H9 (cell line): ENCODE results near the gene SNX7. TPM values are rescaled to one million over a fixed set of nuclear protein-coding genes. Genes with fewer than 3 reads are reported as not detected.

Source experiments
- DNase-seq: peaks from one replicate; pipeline ENCODE4 v3.0.0-alpha.2; 2017
- H2AFZ ChIP-seq: one replicate; pipeline ENCODE4 v1.6.1; 2013; ENCODE audit warnings: mild to moderate bottlenecking, low read length, control low read depth, moderate library complexity
- H2AK5ac ChIP-seq: 2 replicates; pipeline ENCODE4 v1.6.1; 2013; ENCODE audit warnings: low read length, control low read depth, mixed read lengths; ENCODE audit not compliant: insufficient read length
- H2BK120ac ChIP-seq: one replicate; pipeline ENCODE4 v1.6.1; 2013; ENCODE audit warnings: low read depth, mild to moderate bottlenecking, low read length, control low read depth, inconsistent platforms; ENCODE audit not compliant: poor library complexity, severe bottlenecking
- H2BK12ac ChIP-seq: 2 replicates; pipeline ENCODE4 v1.6.1; 2013; ENCODE audit warnings: low read length, control low read depth, mixed read lengths, low read depth; ENCODE audit not compliant: insufficient read length
- H2BK15ac ChIP-seq: 2 replicates; pipeline ENCODE4 v1.6.1; 2013; ENCODE audit warnings: low read depth, low read length, control low read depth
- H2BK20ac ChIP-seq: one replicate; pipeline ENCODE4 v1.6.1; 2013; ENCODE audit warnings: low read depth, mild to moderate bottlenecking, low read length, control low read depth, inconsistent platforms; ENCODE audit not compliant: poor library complexity, severe bottlenecking
- H2BK5ac ChIP-seq: 2 replicates; pipeline ENCODE4 v1.6.1; 2013; ENCODE audit warnings: low read length, control low read depth, mixed read lengths; ENCODE audit not compliant: insufficient read length
- H3K14ac ChIP-seq: 2 replicates; pipeline ENCODE4 v1.6.1; 2013; ENCODE audit warnings: low read length, control low read depth; ENCODE audit not compliant: insufficient read depth
- H3K18ac ChIP-seq: 2 replicates; pipeline ENCODE4 v1.6.1; 2013; ENCODE audit warnings: low read depth, mild to moderate bottlenecking, mixed read lengths, low read length, control low read depth; ENCODE audit not compliant: insufficient read length
- H3K23ac ChIP-seq: 2 replicates; pipeline ENCODE4 v1.6.1; 2013; ENCODE audit warnings: low read length, control low read depth, mixed read lengths, low read depth; ENCODE audit not compliant: insufficient read length
- H3K23me2 ChIP-seq: 2 replicates; pipeline ENCODE4 v1.6.1; 2013; ENCODE audit warnings: low read depth, mild to moderate bottlenecking, mixed read lengths, low read length, control low read depth; ENCODE audit not compliant: insufficient read length, poor library complexity, severe bottlenecking
- H3K27ac ChIP-seq: 2 replicates; pipeline ENCODE4 v1.5.1; 2013; ENCODE audit warnings: low read length, control low read depth, mixed read lengths, low read depth; ENCODE audit not compliant: insufficient read length
- H3K27me3 ChIP-seq: 2 replicates; pipeline ENCODE4 v1.6.1; 2013; ENCODE audit warnings: low read length, control low read depth, inconsistent platforms; ENCODE audit not compliant: insufficient read depth
- H3K4ac ChIP-seq: 2 replicates; pipeline ENCODE4 v1.6.1; 2013; ENCODE audit warnings: low read depth, mild to moderate bottlenecking, control low read depth, inconsistent platforms, low read length, moderate library complexity
- H3K4me1 ChIP-seq: 2 replicates; pipeline ENCODE4 v1.6.1; 2013; ENCODE audit warnings: low read length, control low read depth, inconsistent platforms; ENCODE audit not compliant: insufficient read depth
- H3K4me2 ChIP-seq: 2 replicates; pipeline ENCODE4 v1.6.1; 2013; ENCODE audit warnings: low read length, control low read depth, mixed read lengths; ENCODE audit not compliant: insufficient read length, insufficient read depth
- H3K56ac ChIP-seq: 2 replicates; pipeline ENCODE4 v1.6.1; 2013; ENCODE audit warnings: low read depth, mild to moderate bottlenecking, mixed read lengths, low read length, control low read depth; ENCODE audit not compliant: insufficient read length
- H3K79me1 ChIP-seq: 2 replicates; pipeline ENCODE4 v1.6.1; 2013; ENCODE audit warnings: low read depth, mild to moderate bottlenecking, moderate library complexity, low read length, control low read depth, inconsistent platforms; ENCODE audit not compliant: insufficient read depth, poor library complexity, severe bottlenecking
- H3K79me2 ChIP-seq: 2 replicates; pipeline ENCODE4 v1.6.1; 2013; ENCODE audit warnings: low read length, control low read depth, inconsistent platforms; ENCODE audit not compliant: insufficient read depth
- H3K9ac ChIP-seq: 2 replicates; pipeline ENCODE4 v1.6.1; 2013; ENCODE audit warnings: low read length, control low read depth, mixed read lengths; ENCODE audit not compliant: insufficient read length; ENCODE audit errors: extremely low read depth
- H3K9me3 ChIP-seq: one replicate; pipeline ENCODE4 v1.6.1; 2013; ENCODE audit warnings: low read depth, low read length, inconsistent platforms; ENCODE audit not compliant: control insufficient read depth
- H3T11ph ChIP-seq: one replicate; pipeline ENCODE4 v1.6.1; 2013; ENCODE audit warnings: mild to moderate bottlenecking, low read length, control low read depth, inconsistent platforms
- H4K20me1 ChIP-seq: one replicate; pipeline ENCODE4 v1.6.1; 2013; ENCODE audit not compliant: control insufficient read depth, insufficient read length, insufficient read depth
- H4K5ac ChIP-seq: 2 replicates; pipeline ENCODE4 v1.6.1; 2013; ENCODE audit warnings: low read depth, mild to moderate bottlenecking, mixed read lengths, low read length, control low read depth; ENCODE audit not compliant: insufficient read length
- H4K8ac ChIP-seq: replicated peaks from 2 replicates; pipeline ENCODE4 v1.6.1; 2013; ENCODE audit warnings: low read length, control low read depth, mixed read lengths, low read depth; ENCODE audit not compliant: insufficient read length
- H4K91ac ChIP-seq: 2 replicates; pipeline ENCODE4 v1.6.1; 2013; ENCODE audit warnings: low read depth, mild to moderate bottlenecking, moderate library complexity, mixed read lengths, low read length, control low read depth; ENCODE audit not compliant: insufficient read length
- H3K27ac Mint-ChIP-seq, 3 experiments: 2 replicates in 2 of 3; 3 replicates in 1 of 3; pipeline ENCODE4 v1.8.0; 2020 to 2021; ENCODE audit warnings: mixed read lengths in 3 of 3, mild to moderate bottlenecking in 1 of 3, moderate library complexity in 1 of 3
- H3K27me3 Mint-ChIP-seq: 2 replicates; pipeline ENCODE4 v1.8.0; 2021; ENCODE audit warnings: low read depth, mild to moderate bottlenecking, moderate library complexity, mixed read lengths
- H3K36me3 Mint-ChIP-seq, 3 experiments: 2 replicates in 2 of 3; 3 replicates in 1 of 3; pipeline ENCODE4 v1.8.0; 2020 to 2021; ENCODE audit warnings: low read depth in 3 of 3, mixed read lengths in 3 of 3; ENCODE audit not compliant: insufficient read depth in 1 of 3
- H3K4me1 Mint-ChIP-seq, 2 experiments: 2 replicates each; pipeline ENCODE4 v1.8.0; 2020; ENCODE audit warnings: mixed read lengths in 2 of 2
- H3K4me3 Mint-ChIP-seq, 2 experiments: 2 replicates in 1 of 2; 3 replicates in 1 of 2; pipeline ENCODE4 v1.8.0; 2020 to 2021; ENCODE audit warnings: mild to moderate bottlenecking in 2 of 2, mixed read lengths in 2 of 2, moderate library complexity in 1 of 2
- H3K9me3 Mint-ChIP-seq, 2 experiments: 2 replicates in 1 of 2; 3 replicates in 1 of 2; pipeline ENCODE4 v1.8.0; 2020; ENCODE audit warnings: mild to moderate bottlenecking in 2 of 2, mixed read lengths in 2 of 2, moderate library complexity in 1 of 2
- CTCF ChIP-seq: fragments of 200-600 bp; sonication (generic); conservative IDR thresholded peaks from 3 replicates; pipeline ENCODE4 v1.8.0; 2021; ENCODE audit warnings: antibody characterized with exemption, mild to moderate bottlenecking
- total RNA-seq: library from RNA; stranded (reverse); gene quantifications from 2 replicates; pipeline ENCODE4 v1.2.1, GENCODE V29; 2021

SNX7 gene
- total RNA-seq, 1 experiment from 2014 or later = 24.7 TPM

- DNase-seq = no peak
- Histone ChIP-seq H3K9ac (no peak overlapping the region), H4K8ac (no peak overlapping the region), H2AK5ac (no peak overlapping the region), H2BK15ac (no peak overlapping the region), H3K23me2 (no peaks in the 10 kb centered on the region), H2BK12ac (no peak overlapping the region), H3K14ac (no peak overlapping the region), H3K9me3 (no peaks in the 10 kb centered on the region), H2BK120ac (no peak overlapping the region), H4K5ac (no peak overlapping the region), H3K79me2 (no peaks in the 10 kb centered on the region), H3K4me2 (no peak overlapping the region), H3K23ac (no peak overlapping the region), H3K56ac (no peak overlapping the region), H3K27me3 (no peaks in the 10 kb centered on the region), H3T11ph (no peak overlapping the region), H3K79me1 (no peaks in the 10 kb centered on the region), H2BK5ac (no peak overlapping the region), H3K4ac (no peak overlapping the region), H4K20me1 (no peaks in the 10 kb centered on the region), H3K27ac (no peak overlapping the region), H4K91ac (no peak overlapping the region), H2BK20ac (no peak overlapping the region), H3K18ac (no peak overlapping the region), H2AFZ (no peak overlapping the region), H3K4me1 (no peaks in the 10 kb centered on the region)
- H3K36me3 Mint-ChIP-seq = no peaks in the 10 kb centered on the region
- no peak overlapping the region for H3K27ac Mint-ChIP-seq
- H3K27me3 Mint-ChIP-seq = no peaks in the 10 kb centered on the region
- no peaks in the 10 kb centered on the region for H3K4me1 Mint-ChIP-seq
- no peaks in the 10 kb centered on the region for H3K9me3 Mint-ChIP-seq
- no peak overlapping the region for H3K4me3 Mint-ChIP-seq
- no peak for TF ChIP-seq CTCF
Measured at GRCh38 chr1:98690576-98690975, 29.1 kb downstream of the SNX7 start.
